Measurements from ENCODE around the gene S1PR2.
"Not testable (repeated sequence)": the region's sequence is repeated elsewhere in the genome, so short reads cannot be mapped to it uniquely, and the experiment has no call there.

S1PR2 gene

GRCh38 chr19:10223488-10224213 is 7.5 kb downstream of the S1PR2 start:
- no peak for DNase-seq

GRCh38 chr19:10222201-10222890 is 8.8 kb downstream of the S1PR2 start:
- no peak for DNase-seq

GRCh38 chr19:10220695-10221094 is 10.4 kb downstream of the S1PR2 start:
- no peak for DNase-seq

GRCh38 chr19:10219678-10220077 is 11.5 kb downstream of the S1PR2 start:
- DNase-seq: peak; percentile 20 to 34

GRCh38 chr19:10217085-10217484 is 14.0 kb downstream of the S1PR2 start:
- no peak for DNase-seq

- no peak for DNase-seq
Measured at GRCh38 chr19:10214784-10215183, 16.3 kb downstream of the S1PR2 start.

- DNase-seq: no peak
Measured at GRCh38 chr19:10211691-10212090, 19.4 kb downstream of the S1PR2 start.

- no peak for DNase-seq
Measured at GRCh38 chr19:10211061-10211460, 20.1 kb downstream of the S1PR2 start.

GRCh38 chr19:10209315-10209714 is 21.8 kb downstream of the S1PR2 start:
- no peak for DNase-seq

- no peak for DNase-seq
Measured at GRCh38 chr19:10207026-10207425, 24.1 kb downstream of the S1PR2 start.

GRCh38 chr19:10206226-10206885 is 24.8 kb downstream of the S1PR2 start:
- no peak for DNase-seq

- no peak for DNase-seq
Measured at GRCh38 chr19:10205636-10206035, 25.5 kb downstream of the S1PR2 start.

- DNase-seq: no peak
Measured at GRCh38 chr19:10203686-10204085, 27.4 kb downstream of the S1PR2 start.

- DNase-seq: no peak
Measured at GRCh38 chr19:10201176-10201575, 30.0 kb downstream of the S1PR2 start.

GRCh38 chr19:10200101-10200500 is 31.0 kb downstream of the S1PR2 start:
- not testable (repeated sequence) for DNase-seq

GRCh38 chr19:10198889-10199644 is 32.1 kb downstream of the S1PR2 start:
- not testable (repeated sequence) for DNase-seq

- no peak for DNase-seq
Measured at GRCh38 chr19:10195199-10195519, 36.0 kb downstream of the S1PR2 start.

- DNase-seq: peak; percentile 97
Measured at GRCh38 chr19:10194500-10195198, 36.5 kb downstream of the S1PR2 start, which contains the start of gene DNMT1. Gene DNMT1, minus strand, starts transcription at chr19:10194953. Its CDS starts 54 bp downstream, at chr19:10194899.

- DNase-seq: no peak
Measured at GRCh38 chr19:10193790-10194499, 37.2 kb downstream of the S1PR2 start.

GRCh38 chr19:10192922-10193321 is 38.2 kb downstream of the S1PR2 start:
- DNase-seq: no peak

- DNase-seq: no peak
Measured at GRCh38 chr19:10191347-10191746, 39.8 kb downstream of the S1PR2 start.

GRCh38 chr19:10190026-10190425 is 41.1 kb downstream of the S1PR2 start:
- no peak for DNase-seq
